Cardiac fibroblast (primary cell): Measurements from ENCODE around the gene SDK1.

ENCODE experiments used
- DNase-seq, 2 donors: peaks; one replicate each; pipeline versions ENCODE4 v3.0.0 to v3.0.0-alpha.2; 2010; ENCODE audit warnings: low read depth in 2 of 2
- H3K4me3 ChIP-seq, 2 donors: replicated peaks in 1 of 2; 1 replicate in 1 of 2; 2 replicates in 1 of 2; pipeline ENCODE4 v1.5.1; 2011; ENCODE audit warnings: low read depth in 2 of 2, low read length in 2 of 2, mild to moderate bottlenecking in 2 of 2, moderate library complexity in 1 of 2
- TF ChIP-seq, protein P1 (sequence below): IDR thresholded peaks from one replicate; pipeline ENCODE4 v1.5.1; 2011; ENCODE audit warnings: low read depth, mild to moderate bottlenecking, low read length, inconsistent platforms

SDK1 gene

GRCh38 chr7:3950249-3950648, 649.2 kb downstream of the SDK1 start:
- H3K4me3 ChIP-seq, result no peak overlapping the region
- TF ChIP-seq, protein P1, sequence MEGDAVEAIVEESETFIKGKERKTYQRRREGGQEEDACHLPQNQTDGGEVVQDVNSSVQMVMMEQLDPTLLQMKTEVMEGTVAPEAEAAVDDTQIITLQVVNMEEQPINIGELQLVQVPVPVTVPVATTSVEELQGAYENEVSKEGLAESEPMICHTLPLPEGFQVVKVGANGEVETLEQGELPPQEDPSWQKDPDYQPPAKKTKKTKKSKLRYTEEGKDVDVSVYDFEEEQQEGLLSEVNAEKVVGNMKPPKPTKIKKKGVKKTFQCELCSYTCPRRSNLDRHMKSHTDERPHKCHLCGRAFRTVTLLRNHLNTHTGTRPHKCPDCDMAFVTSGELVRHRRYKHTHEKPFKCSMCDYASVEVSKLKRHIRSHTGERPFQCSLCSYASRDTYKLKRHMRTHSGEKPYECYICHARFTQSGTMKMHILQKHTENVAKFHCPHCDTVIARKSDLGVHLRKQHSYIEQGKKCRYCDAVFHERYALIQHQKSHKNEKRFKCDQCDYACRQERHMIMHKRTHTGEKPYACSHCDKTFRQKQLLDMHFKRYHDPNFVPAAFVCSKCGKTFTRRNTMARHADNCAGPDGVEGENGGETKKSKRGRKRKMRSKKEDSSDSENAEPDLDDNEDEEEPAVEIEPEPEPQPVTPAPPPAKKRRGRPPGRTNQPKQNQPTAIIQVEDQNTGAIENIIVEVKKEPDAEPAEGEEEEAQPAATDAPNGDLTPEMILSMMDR, result no peak
- DNase-seq, result no peak

DNA sequence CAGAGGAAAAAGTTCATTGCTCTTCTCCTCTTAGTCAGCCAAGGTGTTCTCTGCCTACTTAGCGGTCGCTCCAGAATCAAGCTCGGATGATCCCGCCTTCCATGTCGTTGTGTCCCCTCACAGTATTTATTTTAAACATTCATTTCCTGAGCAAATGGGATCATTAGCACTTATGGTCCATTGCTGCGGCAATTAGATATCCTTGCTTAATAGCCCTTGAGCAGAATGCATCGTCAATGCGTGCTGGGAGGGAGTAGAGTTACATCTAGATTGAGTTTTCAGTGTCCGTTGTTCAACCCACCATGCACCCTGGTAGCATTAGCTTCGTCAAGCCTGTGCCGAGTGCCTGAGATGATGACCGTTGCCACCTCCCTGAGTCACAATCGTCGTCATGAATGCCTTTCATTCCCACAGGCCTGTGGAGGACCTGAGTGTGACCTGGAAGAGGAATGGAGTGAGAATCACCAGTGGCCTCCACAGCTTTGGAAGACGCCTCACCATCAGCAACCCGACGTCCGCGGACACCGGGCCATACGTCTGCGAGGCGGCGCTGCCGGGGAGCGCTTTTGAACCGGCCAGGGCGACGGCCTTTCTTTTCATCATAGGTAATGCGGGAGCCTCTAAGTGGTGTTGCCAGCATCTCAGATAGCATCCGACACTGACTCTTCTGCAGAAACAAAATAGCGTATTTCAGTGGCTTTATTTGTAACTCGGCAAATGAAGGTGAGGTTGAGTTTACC, 650.4 kb downstream of the SDK1 start:
- no peak for DNase-seq
- TF ChIP-seq, protein P1, result no peak
- H3K4me3 ChIP-seq, result no peak overlapping the region

- TF ChIP-seq, protein P1, result no peak
- no peak for DNase-seq
- H3K4me3 ChIP-seq, result no peak overlapping the region
These were observed 652.1 kb downstream of the SDK1 start for GRCh38 chr7:3953133-3953532.

DNA sequence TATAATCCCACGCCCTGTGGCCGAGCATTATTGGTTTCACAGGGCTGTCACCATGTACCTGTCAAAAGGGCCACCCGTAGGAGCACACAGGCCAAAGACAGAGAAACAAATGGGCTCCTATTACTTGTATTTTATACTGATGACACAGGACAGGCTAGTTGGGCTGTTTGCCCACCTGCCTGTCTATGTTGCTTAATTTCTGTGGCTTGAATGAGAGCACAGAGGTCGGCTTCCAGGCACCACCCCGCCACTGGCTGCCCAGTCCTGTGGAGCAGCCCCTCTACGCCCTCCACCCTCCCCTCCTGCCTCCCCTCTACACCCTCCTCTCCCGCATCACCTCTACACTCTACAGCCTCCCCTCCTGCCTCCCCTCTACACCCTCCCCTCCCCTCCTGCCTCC, 652.9 kb downstream of the SDK1 start:
- TF ChIP-seq, protein P1, result no peak
- no peak for DNase-seq

GRCh38 chr7:3955026-3955425, 654.0 kb downstream of the SDK1 start:
- TF ChIP-seq, protein P1, result no peak
- H3K4me3 ChIP-seq, result no peak overlapping the region
- no peak for DNase-seq

More for the DNA sequence above, 652.9 kb downstream of the SDK1 start:
- H3K4me3 ChIP-seq, result no peak overlapping the region

- peak; percentile 6 to 62 for DNase-seq
- TF ChIP-seq, protein P1, result no peak
- H3K4me3 ChIP-seq, result no peak overlapping the region
These were observed 655.0 kb downstream of the SDK1 start for GRCh38 chr7:3955751-3956696.
